Panc1 (cell line): ENCODE results near the gene USP32. TPM values are rescaled to one million over a fixed set of nuclear protein-coding genes. Genes with fewer than 3 reads are reported as not detected.

ENCODE experiments used
- ATAC-seq: fragments of 200-7000 bp; cut with Tn5 transposase; 2 replicates; pipeline ENCODE4 v1.9.1; 2020; ENCODE audit warnings: mild to moderate bottlenecking, moderate library complexity
- BruUV-seq: library from RNA; stranded (reverse); fragments of 400-500 nt; replicated peaks from 2 replicates; lab custom pipeline; 2021; lab: Mats Ljungman, UMichigan
- CTCF ChIA-PET: fragments of 300-600 bp; sonication (Branson Sonifier 250); formaldehyde crosslinking; loops from one replicate; lab custom pipeline; 2022; ENCODE audit warnings: antibody characterized with exemption; lab: Charles Lee
- POLR2A ChIA-PET: fragments of 300-600 bp; sonication (Branson Sonifier 250); formaldehyde crosslinking; loops from one replicate; lab custom pipeline; 2022; ENCODE audit warnings: antibody characterized with exemption; lab: Charles Lee
- DNase-seq: peaks from one replicate; pipeline ENCODE4 v3.0.0-alpha.2; 2010; ENCODE audit warnings: low read depth, low spot score
- H3K27ac ChIP-seq: 2 replicates; pipeline ENCODE4 v1.5.1; 2011; ENCODE audit warnings: mild to moderate bottlenecking, low read length, inconsistent platforms
- H3K27me3 ChIP-seq: fragments of 200-500 bp; sonication (Bioruptor generic); 2 replicates; pipeline ENCODE4 v1.6.0; 2014; ENCODE audit warnings: low read length, inconsistent platforms; ENCODE audit not compliant: control insufficient read depth, insufficient read depth
- H3K36me3 ChIP-seq: fragments of 200-500 bp; sonication (Bioruptor generic); 2 replicates; pipeline ENCODE4 v1.5.1; 2014; ENCODE audit warnings: inconsistent platforms, mild to moderate bottlenecking, low read length, moderate library complexity; ENCODE audit not compliant: control insufficient read depth, insufficient read depth
- H3K4me1 ChIP-seq: 2 replicates; pipeline ENCODE4 v1.5.1; 2011; ENCODE audit warnings: inconsistent platforms, mild to moderate bottlenecking, low read length, moderate library complexity; ENCODE audit not compliant: control insufficient read depth, insufficient read depth
- H3K4me3 ChIP-seq, 2 experiments: 2 replicates each; pipeline ENCODE4 v1.5.1; 2011 to 2012; ENCODE audit warnings: low read depth in 2 of 2, low read length in 2 of 2, mild to moderate bottlenecking in 2 of 2, inconsistent platforms in 1 of 2, moderate library complexity in 1 of 2
- H3K9me3 ChIP-seq: fragments of 200-500 bp; sonication (Bioruptor generic); 2 replicates; pipeline ENCODE4 v1.5.1; 2014; ENCODE audit warnings: low read depth, mild to moderate bottlenecking, inconsistent platforms, low read length, moderate library complexity; ENCODE audit not compliant: control insufficient read depth, insufficient read depth
- POLR2AphosphoS5 ChIP-seq: IDR thresholded peaks from 2 replicates; pipeline ENCODE4 v1.6.1; 2012; ENCODE audit warnings: mild to moderate bottlenecking, low read depth, low read length, moderate library complexity
- SIN3A ChIP-seq: IDR thresholded peaks from 2 replicates; pipeline ENCODE4 v1.6.1; 2012; ENCODE audit warnings: low read depth, mild to moderate bottlenecking, low read length, moderate library complexity, borderline replicate concordance; ENCODE audit not compliant: insufficient read depth
- TCF7L2 ChIP-seq: IDR thresholded peaks from 2 replicates; pipeline ENCODE4 v1.6.1; 2011; ENCODE audit warnings: mild to moderate bottlenecking, low read depth, low read length, inconsistent platforms
- in situ Hi-C: cut with HindIII; loops from 2 replicates; pipeline ENCODE4 v1.10.0; 2016; ENCODE audit warnings: low sequenced_read_pairs, low pct_unique_long_range_greater_than_20kb
- intact Hi-C: fragments of 100-400 bp; cut with micrococcal nuclease; formaldehyde crosslinking; loops from one replicate; pipeline ENCODE4 v1.10.0; 2022; ENCODE audit not compliant: unreplicated experiment
- total RNA-seq: library from RNA; stranded (reverse); gene quantifications from one replicate; pipeline ENCODE4 v1.2.1, GENCODE V29; 2021; ENCODE audit not compliant: unreplicated experiment
- TF ChIP-seq, protein P1 (sequence below), 2 experiments: IDR thresholded peaks; 2 replicates each; pipeline ENCODE4 v1.6.1; 2011 to 2012; ENCODE audit warnings: low read depth in 2 of 2, control low read depth in 1 of 2, low read length in 1 of 2, mild to moderate bottlenecking in 1 of 2, moderate library complexity in 1 of 2; ENCODE audit not compliant: insufficient read depth in 1 of 2
- TF ChIP-seq, protein P2 (sequence below): fragments of 450-650 bp; IDR thresholded peaks from 2 replicates; pipeline ENCODE4 v1.5.1; 2017; ENCODE audit warnings: mild to moderate bottlenecking

Gene USP32
- total RNA-seq, 1 experiment from 2014 or later = 45.5 TPM

DNA sequence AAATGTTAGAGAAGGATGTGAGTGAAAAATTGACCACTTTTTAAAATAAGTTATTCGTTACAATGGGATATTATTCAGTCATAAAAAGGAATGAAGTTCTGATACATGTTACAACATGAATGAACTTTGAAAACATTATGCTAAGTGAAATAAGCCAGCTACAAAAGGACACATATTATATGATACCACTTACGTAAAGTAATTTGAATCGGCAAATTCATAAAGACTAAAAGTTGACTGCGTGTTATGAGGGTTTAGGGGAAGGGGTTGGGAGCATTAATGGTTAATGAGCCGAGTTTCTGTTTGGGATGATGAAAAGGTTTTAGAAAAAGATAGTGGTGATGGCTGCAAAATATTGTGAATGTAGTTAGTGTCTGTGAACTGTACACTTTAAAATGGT, 73.1 kb downstream of the USP32 start:
- ATAC-seq (no peak), DNase-seq (no peak)
- in situ Hi-C loops = no loop called here
- Histone ChIP-seq H3K4me1 (peaks cover 4% of the 10 kb centered on the region; the same call in 1 of the 2 replicates), H3K27me3 (no peaks in the 10 kb centered on the region), H3K4me3 (no peak overlapping the region), H3K27ac (no peak overlapping the region), H3K36me3 (no peaks in the 10 kb centered on the region; the same call in 1 of the 2 replicates), H3K9me3 (no peaks in the 10 kb centered on the region)
- TF ChIP-seq POLR2AphosphoS5 = no peak
- TF ChIP-seq, protein P1, sequence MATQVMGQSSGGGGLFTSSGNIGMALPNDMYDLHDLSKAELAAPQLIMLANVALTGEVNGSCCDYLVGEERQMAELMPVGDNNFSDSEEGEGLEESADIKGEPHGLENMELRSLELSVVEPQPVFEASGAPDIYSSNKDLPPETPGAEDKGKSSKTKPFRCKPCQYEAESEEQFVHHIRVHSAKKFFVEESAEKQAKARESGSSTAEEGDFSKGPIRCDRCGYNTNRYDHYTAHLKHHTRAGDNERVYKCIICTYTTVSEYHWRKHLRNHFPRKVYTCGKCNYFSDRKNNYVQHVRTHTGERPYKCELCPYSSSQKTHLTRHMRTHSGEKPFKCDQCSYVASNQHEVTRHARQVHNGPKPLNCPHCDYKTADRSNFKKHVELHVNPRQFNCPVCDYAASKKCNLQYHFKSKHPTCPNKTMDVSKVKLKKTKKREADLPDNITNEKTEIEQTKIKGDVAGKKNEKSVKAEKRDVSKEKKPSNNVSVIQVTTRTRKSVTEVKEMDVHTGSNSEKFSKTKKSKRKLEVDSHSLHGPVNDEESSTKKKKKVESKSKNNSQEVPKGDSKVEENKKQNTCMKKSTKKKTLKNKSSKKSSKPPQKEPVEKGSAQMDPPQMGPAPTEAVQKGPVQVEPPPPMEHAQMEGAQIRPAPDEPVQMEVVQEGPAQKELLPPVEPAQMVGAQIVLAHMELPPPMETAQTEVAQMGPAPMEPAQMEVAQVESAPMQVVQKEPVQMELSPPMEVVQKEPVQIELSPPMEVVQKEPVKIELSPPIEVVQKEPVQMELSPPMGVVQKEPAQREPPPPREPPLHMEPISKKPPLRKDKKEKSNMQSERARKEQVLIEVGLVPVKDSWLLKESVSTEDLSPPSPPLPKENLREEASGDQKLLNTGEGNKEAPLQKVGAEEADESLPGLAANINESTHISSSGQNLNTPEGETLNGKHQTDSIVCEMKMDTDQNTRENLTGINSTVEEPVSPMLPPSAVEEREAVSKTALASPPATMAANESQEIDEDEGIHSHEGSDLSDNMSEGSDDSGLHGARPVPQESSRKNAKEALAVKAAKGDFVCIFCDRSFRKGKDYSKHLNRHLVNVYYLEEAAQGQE (IDR thresholded peaks at IDR 0.05; ENCODE audit: insufficient read depth in 1 of 2, low read depth in 2 of 2, low read length in 1 of 2) = no peak
- TF ChIP-seq, protein P2, sequence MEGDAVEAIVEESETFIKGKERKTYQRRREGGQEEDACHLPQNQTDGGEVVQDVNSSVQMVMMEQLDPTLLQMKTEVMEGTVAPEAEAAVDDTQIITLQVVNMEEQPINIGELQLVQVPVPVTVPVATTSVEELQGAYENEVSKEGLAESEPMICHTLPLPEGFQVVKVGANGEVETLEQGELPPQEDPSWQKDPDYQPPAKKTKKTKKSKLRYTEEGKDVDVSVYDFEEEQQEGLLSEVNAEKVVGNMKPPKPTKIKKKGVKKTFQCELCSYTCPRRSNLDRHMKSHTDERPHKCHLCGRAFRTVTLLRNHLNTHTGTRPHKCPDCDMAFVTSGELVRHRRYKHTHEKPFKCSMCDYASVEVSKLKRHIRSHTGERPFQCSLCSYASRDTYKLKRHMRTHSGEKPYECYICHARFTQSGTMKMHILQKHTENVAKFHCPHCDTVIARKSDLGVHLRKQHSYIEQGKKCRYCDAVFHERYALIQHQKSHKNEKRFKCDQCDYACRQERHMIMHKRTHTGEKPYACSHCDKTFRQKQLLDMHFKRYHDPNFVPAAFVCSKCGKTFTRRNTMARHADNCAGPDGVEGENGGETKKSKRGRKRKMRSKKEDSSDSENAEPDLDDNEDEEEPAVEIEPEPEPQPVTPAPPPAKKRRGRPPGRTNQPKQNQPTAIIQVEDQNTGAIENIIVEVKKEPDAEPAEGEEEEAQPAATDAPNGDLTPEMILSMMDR = no peak
- TF ChIP-seq SIN3A = no peak
- TF ChIP-seq TCF7L2 = no peak
- ChIA-PET CTCF (no interaction called here), POLR2A (no interaction called here)
- BruUV-seq = no TSS peak
- intact Hi-C loops = no loop called here

DNA sequence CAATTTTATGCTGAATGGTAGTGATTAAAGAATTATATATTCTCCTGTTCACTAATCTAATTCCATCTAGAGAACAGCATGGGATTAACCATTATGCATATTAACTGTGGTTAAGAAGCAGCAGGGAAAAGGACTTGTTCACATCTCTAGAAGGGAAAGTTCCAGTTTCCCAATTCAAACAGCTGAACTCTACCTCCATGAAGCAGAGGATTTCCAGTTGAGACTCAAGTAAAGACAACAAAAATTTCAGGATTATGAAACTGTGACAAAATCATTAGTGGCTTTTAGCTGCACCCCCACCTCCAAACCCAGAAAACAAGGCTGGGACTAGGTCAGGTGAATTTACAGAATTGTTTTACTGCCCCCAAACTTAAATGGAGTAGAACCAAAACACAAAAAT, 73.6 kb downstream of the USP32 start:
- DNase-seq (no peak), ATAC-seq (no peak)
- intact Hi-C loops = no loop called here
- Histone ChIP-seq H3K4me1 (peaks cover 4% of the 10 kb centered on the region; the same call in 1 of the 2 replicates), H3K4me3 (no peak overlapping the region), H3K27me3 (no peaks in the 10 kb centered on the region), H3K9me3 (no peaks in the 10 kb centered on the region), H3K36me3 (no peaks in the 10 kb centered on the region), H3K27ac (no peak overlapping the region)
- BruUV-seq = no TSS peak
- in situ Hi-C loops = no loop called here
- TF ChIP-seq, protein P1 (IDR thresholded peaks at IDR 0.05; ENCODE audit: insufficient read depth in 1 of 2, low read depth in 2 of 2, low read length in 1 of 2) = no peak
- TF ChIP-seq POLR2AphosphoS5 = no peak
- TF ChIP-seq, protein P2 = no peak
- no peak for TF ChIP-seq SIN3A
- TF ChIP-seq TCF7L2 = no peak
- ChIA-PET CTCF (no interaction called here), POLR2A (no interaction called here)
